GM21526 (cell line): ENCODE measurements around the gene PEPD.
"Not testable (repeated sequence)": the region's sequence is repeated elsewhere in the genome, so short reads cannot be mapped to it uniquely, and the experiment has no call there.

Experiments used
- ATAC-seq: cut with Tn5 transposase; IDR thresholded peaks from one replicate; pipeline ENCODE4 v1.9.1; 2021; ENCODE audit warnings: moderate library complexity; ENCODE audit not compliant: unreplicated experiment, low FRiP score

The PEPD gene

DNA sequence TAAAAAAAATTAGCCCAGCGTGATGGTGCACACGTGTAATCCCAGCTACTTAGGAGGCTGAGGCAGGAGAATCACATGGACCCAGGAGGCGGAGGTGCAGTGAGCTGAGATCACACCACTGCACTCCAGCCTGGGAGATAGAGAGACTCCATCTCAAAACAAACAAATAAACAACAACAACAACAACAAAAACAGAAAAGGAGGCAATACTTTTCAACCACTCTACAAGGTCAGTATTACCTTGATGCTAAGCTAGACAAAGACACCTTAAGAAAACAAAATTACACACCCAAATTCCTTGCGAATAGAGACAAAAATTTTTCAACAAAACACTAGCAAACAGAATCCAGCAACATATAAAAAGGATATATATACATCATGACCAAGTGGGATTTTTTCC is 39.7 kb downstream of the PEPD start:
- no peak for ATAC-seq

DNA sequence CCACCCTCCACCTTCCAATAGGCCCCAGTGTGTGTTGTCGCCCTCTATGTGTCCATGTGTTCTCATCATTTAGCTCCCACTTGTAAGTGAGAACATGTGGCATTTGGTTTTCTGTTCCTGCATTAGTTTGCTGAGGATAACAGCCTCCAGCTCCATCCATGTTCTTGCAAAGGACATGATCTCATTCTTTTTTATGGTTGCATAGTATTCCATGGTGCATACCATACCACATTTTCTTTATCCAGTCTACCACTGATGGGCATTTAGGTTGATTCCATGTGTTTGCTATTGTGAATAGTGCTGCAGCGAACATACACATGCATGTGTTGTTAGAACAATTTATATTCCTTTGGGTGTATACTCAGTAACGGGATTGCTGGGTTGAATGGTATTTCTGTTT is 42.0 kb downstream of the PEPD start:
- not testable (repeated sequence) for ATAC-seq

GRCh38 chr19:33477781-33478180 is 43.8 kb downstream of the PEPD start:
- no peak for ATAC-seq

DNA sequence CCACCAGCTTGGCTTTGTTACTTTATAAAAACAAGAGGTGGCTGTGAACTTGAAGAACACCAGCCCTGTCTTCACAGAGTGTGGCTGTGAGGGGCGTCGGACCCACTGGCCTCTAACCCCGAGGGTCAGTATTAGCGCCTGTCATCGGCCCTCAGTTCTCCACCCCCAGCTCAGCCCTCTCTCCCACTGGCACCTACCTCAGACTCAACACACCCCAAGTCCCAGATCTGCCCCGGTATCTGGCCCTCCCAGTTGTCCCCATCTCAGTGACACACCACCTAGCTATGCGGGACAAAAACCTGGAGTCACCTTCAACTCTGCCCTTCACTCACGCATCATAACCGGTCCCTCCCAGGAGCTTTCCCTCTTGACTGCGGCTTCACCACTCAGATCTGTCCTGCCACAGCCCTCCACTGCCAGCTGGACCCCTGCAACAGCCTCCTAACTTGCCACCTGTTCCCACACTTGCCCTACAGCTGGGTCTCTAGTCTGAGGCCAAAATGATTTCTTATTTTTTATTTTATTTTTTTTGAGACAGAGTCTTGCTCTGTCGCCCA is 45.4 kb downstream of the PEPD start:
- ATAC-seq = no peak

DNA sequence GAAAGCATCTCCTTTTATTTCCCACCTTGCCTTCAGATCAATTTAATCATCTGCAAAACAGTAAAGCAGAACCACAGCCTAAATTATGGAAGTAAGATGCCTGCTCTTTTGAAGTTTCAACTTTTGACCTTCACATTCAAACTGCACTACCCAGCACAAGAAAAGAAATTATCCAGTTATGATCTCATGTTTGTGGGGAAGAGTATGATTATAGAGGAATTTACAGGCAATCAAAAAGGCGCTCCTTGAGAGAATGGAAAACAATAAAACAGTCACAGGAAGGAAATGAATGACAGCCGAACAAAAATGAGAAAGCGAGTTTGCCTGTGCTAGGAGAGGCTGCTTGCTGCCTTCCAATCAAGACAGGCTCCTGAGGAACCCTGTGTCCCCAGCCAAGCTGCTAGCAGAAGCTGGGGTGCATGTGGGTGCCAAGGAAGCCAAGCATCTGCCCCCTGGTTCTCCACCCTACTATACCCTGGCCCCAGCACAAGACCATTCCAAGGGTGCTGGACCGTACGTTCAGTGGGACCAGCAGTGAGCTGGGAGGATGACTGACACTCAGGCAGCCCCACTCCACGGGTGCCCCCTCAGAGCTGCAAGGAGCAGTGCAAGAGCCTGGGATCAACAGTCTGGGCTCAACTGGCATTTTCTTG is 47.8 kb downstream of the PEPD start:
- ATAC-seq = no peak

GRCh38 chr19:33472691-33473652 is 48.6 kb downstream of the PEPD start:
- no peak for ATAC-seq

DNA sequence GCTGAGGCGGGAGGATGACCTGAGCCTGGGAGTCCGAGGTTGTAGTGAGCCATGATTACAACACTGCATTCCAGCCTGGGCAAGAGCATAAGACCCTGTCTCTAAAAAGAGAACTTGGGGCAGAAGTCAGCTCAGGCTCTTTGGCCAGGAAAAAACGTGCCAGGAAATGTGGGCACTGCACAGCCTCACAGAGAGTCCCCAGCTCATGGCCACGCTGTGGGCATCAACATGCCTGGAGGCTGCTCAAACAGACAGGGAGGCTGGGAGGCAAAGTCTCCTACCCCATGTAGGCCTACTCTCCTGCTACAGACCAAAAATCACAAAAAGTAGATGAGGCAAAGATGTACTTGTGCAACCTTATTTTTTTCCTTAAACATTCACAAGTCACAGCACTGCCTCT is 49.4 kb downstream of the PEPD start:
- no peak for ATAC-seq

DNA sequence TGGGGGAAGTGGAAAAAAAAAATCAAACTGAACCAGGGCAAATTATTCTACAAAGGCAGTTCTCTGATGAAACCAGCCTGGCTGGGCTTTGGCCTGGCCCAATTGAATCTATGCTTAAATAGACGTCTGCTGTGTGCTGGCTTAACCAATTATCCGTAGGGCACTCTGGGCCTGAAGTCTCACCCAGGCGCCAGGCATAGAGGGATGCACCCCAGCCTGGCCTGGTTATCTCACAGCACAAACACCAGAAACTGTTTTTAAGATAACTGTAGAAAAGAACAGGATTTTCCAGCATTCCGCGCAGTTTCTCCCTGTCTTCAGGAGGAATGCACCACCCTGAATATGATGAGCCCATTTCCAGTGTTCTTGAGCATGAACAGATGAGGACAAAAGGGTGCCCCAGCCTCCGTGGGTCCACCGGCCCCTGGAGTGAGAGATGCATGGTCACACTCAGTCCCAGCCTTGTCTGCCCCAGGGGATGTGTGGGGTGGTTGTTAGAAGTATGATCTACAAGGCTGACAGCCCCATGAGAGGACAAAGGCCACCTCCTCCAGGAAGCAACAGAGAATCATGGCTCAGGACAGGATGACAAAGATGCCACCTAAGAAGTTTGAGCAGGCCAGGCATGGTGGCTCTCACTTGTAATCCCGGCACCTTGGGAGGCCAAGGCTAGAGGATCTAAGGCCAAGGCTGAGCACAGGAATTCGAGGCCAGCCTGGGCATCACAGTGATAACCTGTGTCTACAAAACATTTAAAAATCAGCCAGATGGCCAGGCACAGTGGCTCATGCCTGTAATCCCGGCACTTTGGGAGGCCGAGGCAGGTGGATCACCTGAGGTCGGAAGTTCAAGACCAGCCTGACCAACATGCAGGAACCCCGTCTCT is 50.2 kb downstream of the PEPD start:
- no peak for ATAC-seq

GRCh38 chr19:33470686-33471085 is 50.9 kb downstream of the PEPD start:
- ATAC-seq = no peak

DNA sequence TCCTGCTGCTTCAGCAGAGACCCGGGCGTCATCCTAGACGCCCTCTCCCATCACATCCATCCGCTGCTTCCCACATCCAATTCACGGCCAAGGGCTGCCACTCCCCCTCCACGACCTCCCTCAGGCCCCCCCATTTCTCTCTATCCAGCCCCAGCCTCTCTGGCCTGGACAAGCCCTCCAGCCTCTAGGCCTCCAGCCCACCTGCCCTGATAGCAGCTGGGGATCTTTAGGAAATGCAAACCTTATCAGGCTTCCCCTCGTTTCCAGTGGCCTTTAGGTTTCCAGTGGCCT is 51.6 kb downstream of the PEPD start:
- no peak for ATAC-seq

GRCh38 chr19:33469171-33470039 is 52.2 kb downstream of the PEPD start:
- no peak for ATAC-seq

DNA sequence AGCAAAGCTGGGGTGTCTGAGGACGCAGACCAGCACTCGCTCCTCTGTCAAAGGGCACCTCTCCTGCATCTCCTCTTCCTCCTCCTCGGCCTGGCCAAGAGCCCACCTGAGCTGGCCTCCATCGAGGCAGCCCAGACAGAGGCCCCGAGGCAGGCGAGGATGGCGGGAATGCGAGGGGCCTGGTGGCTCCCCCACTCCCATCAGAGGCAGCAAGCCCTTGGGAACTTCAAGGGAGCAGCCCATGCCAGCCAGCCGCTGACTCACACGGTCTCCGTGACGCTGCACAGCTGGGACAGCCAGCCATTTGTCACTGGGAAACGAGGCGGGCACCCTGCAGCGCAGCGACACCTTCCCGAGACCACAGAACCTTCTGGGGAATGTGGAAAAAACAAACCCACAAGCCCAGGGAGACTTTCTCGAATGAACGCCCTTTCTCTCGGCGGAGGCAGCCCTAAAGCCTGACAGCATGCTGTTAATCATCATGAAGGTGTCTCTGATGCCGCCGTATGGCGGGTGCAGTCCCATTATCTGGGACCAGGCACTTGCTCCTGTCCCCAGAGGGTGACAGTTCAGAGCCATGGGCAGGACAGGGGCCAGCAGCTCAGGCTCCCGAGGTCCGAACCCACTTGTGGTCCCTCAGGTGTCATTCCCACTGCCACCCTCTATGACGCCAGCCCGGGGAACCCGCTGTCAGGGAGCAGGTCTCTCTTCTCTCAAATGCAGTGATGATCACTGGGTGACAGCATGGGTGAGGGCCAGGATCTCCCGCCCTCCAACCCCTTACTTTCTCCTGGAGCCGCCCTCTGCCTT is 53.0 kb downstream of the PEPD start:
- no peak for ATAC-seq

GRCh38 chr19:33467851-33468250 is 53.7 kb downstream of the PEPD start:
- no peak for ATAC-seq

DNA sequence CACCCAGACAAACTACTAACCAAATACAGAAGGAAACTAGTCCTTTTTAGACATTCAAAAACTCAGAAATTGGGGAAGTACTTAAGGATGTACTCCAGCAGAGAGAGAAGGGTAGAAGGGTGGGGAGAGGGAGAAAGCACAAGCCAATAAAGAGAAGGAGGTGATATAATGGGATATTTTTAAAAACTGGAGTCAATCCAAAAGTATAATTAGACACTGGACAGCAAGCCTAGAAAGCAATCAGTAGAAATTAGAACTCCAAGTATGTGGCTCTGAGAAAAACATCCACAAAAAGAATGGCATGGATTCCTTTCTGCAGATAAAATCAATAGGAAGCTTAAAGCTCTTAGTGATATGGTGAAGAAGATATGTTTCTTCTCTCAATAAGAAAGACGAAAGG is 55.8 kb downstream of the PEPD start:
- ATAC-seq = no peak

GRCh38 chr19:33465371-33465770 is 56.2 kb downstream of the PEPD start:
- ATAC-seq = no peak

GRCh38 chr19:33464733-33465115 is 56.9 kb downstream of the PEPD start:
- no peak for ATAC-seq

- no peak for ATAC-seq
Measured at GRCh38 chr19:33464010-33464732, 57.4 kb downstream of the PEPD start.

- no peak for ATAC-seq
Measured at GRCh38 chr19:33463199-33463598, 58.4 kb downstream of the PEPD start.
